ENCODE results near the gene ZBTB39. TPM values are rescaled to one million over a fixed set of nuclear protein-coding genes. Genes with fewer than 3 reads are reported as not detected.

The ZBTB39 gene
- polyA plus RNA-seq, 1 donor from 2014 or later = 6.4 TPM

- no peak overlapping the region for H2AFZ ChIP-seq (ENCODE audit: low read depth, low read length)
- no peaks in the 10 kb centered on the region for H3K9me2 ChIP-seq (ENCODE audit: insufficient read depth, low read length)
- no peaks in the 10 kb centered on the region for H4K20me1 ChIP-seq (ENCODE audit: insufficient read depth)
- H3K27me3 ChIP-seq (ENCODE audit: insufficient read depth, low read depth, low read length) = no peaks in the 10 kb centered on the region
- H3K4me2 ChIP-seq (ENCODE audit: low read length) = no peak overlapping the region
- TF ChIP-seq SMC3 (conservative IDR thresholded peaks at IDR 0.05; ENCODE audit: poor library complexity) (no peak), RAD21 (conservative IDR thresholded peaks at IDR 0.05) (no peak), POLR2AphosphoS5 (IDR thresholded peaks at IDR 0.05) (no peak), MXI1 (conservative IDR thresholded peaks at IDR 0.05; ENCODE audit: poor library complexity, severe bottlenecking) (no peak), EP300 (conservative IDR thresholded peaks at IDR 0.05; ENCODE audit: poor library complexity, severe bottlenecking) (no peak)
- H3F3A ChIP-seq (ENCODE audit: insufficient read depth, low read length, poor library complexity, severe bottlenecking) = no peaks in the 10 kb centered on the region
- H3K4me3 ChIP-seq (ENCODE audit: low read length) = no peak overlapping the region
- no peak overlapping the region for H3K27ac ChIP-seq (ENCODE audit: low read length)
- H3K79me2 ChIP-seq (replicated peaks; ENCODE audit: insufficient read depth, low read length) = no peaks in the 10 kb centered on the region
- no peaks in the 10 kb centered on the region for H3K9me3 ChIP-seq (ENCODE audit: low read length)
- H3K9ac ChIP-seq (ENCODE audit: low read length) = no peak overlapping the region
- H3K36me3 ChIP-seq (ENCODE audit: insufficient read depth, low read length) = no peaks in the 10 kb centered on the region
These were observed 54.6 kb downstream of the ZBTB39 start for GRCh38 chr12:56951582-56952339.

GRCh38 chr12:56948881-56949280 lies 57.5 kb downstream of the ZBTB39 start:
- H4K20me1 ChIP-seq (ENCODE audit: insufficient read depth) = no peaks in the 10 kb centered on the region
- no peaks in the 10 kb centered on the region for H3K27me3 ChIP-seq (ENCODE audit: insufficient read depth, low read depth, low read length)
- no peaks in the 10 kb centered on the region for H3F3A ChIP-seq (ENCODE audit: insufficient read depth, low read length, poor library complexity, severe bottlenecking)
- no peak for TF ChIP-seq RAD21 (conservative IDR thresholded peaks at IDR 0.05)
- TF ChIP-seq CTCF (IDR thresholded peaks at IDR 0.05; ENCODE audit: poor library complexity, severe bottlenecking) = no peak
- TF ChIP-seq EP300 (conservative IDR thresholded peaks at IDR 0.05; ENCODE audit: poor library complexity, severe bottlenecking) = no peak
- TF ChIP-seq POLR2AphosphoS5 (IDR thresholded peaks at IDR 0.05) = no peak
- no peak for TF ChIP-seq EZH2 (IDR thresholded peaks at IDR 0.05; ENCODE audit: borderline replicate concordance, insufficient read depth, low read length, poor library complexity, severe bottlenecking)
- no peaks in the 10 kb centered on the region for H3K9me3 ChIP-seq (ENCODE audit: low read length)
- no peak overlapping the region for H3K4me3 ChIP-seq (ENCODE audit: low read length)
- H3K9ac ChIP-seq (ENCODE audit: low read length) = no peak overlapping the region
- H3K36me3 ChIP-seq (ENCODE audit: insufficient read depth, low read length) = no peaks in the 10 kb centered on the region
- H3K9me2 ChIP-seq (ENCODE audit: insufficient read depth, low read length) = no peaks in the 10 kb centered on the region
- no peaks in the 10 kb centered on the region for H3K79me2 ChIP-seq (replicated peaks; ENCODE audit: insufficient read depth, low read length)
- H3K27ac ChIP-seq (ENCODE audit: low read length) = no peak overlapping the region
- no peak overlapping the region for H2AFZ ChIP-seq (ENCODE audit: low read depth, low read length)
- H3K4me2 ChIP-seq (ENCODE audit: low read length) = no peak overlapping the region

Other genes starting within 250 kb of the ZBTB39 start
- 4.3 and 4.6 TPM in 2 replicates for gene HSD17B6, start 243.2 kb downstream of the ZBTB39 start, polyA plus RNA-seq
- gene SDR9C7, start 72.1 kb downstream of the ZBTB39 start, polyA plus RNA-seq = 0.63 TPM in 1 of 2 replicates, not detected in the other
- gene RDH16, start 48.9 kb downstream of the ZBTB39 start, polyA plus RNA-seq = 0.66 and 1.0 TPM in 2 replicates
- 2.5 TPM in 1 of 2 replicates, not detected in the other for gene TAC3, start 10.0 kb upstream of the ZBTB39 start, polyA plus RNA-seq
- not detected in 2 replicates for gene MYO1A, start 43.6 kb upstream of the ZBTB39 start, polyA plus RNA-seq
- 5.9 and 6.8 TPM in 2 replicates for gene NEMP1, start 72.2 kb upstream of the ZBTB39 start, polyA plus RNA-seq
- 15.6 and 16.4 TPM in 2 replicates for gene NAB2, start 82.6 kb upstream of the ZBTB39 start, polyA plus RNA-seq
- not detected in 2 replicates for gene STAT6, start 104.8 kb upstream of the ZBTB39 start, polyA plus RNA-seq
- 18.2 and 27.7 TPM in 2 replicates for gene LRP1, start 121.9 kb upstream of the ZBTB39 start, polyA plus RNA-seq
- gene LRP1-AS, start 141.1 kb upstream of the ZBTB39 start, polyA plus RNA-seq = not detected in 2 replicates
- gene NXPH4, start 210.2 kb upstream of the ZBTB39 start, polyA plus RNA-seq = 0.53 TPM in 1 of 2 replicates, not detected in the other
- gene SHMT2, start 223.2 kb upstream of the ZBTB39 start, polyA plus RNA-seq = 38.2 and 42.2 TPM in 2 replicates
- gene STAC3, start 244.6 kb upstream of the ZBTB39 start, polyA plus RNA-seq = 1.3 and 2.9 TPM in 2 replicates